ENCODE results near the gene FAP. TPM values are rescaled to one million over a fixed set of nuclear protein-coding genes. Genes with fewer than 3 reads are reported as not detected.

FAP gene
- total RNA-seq, 1 experiment from 2014 or later: not detected

DNA sequence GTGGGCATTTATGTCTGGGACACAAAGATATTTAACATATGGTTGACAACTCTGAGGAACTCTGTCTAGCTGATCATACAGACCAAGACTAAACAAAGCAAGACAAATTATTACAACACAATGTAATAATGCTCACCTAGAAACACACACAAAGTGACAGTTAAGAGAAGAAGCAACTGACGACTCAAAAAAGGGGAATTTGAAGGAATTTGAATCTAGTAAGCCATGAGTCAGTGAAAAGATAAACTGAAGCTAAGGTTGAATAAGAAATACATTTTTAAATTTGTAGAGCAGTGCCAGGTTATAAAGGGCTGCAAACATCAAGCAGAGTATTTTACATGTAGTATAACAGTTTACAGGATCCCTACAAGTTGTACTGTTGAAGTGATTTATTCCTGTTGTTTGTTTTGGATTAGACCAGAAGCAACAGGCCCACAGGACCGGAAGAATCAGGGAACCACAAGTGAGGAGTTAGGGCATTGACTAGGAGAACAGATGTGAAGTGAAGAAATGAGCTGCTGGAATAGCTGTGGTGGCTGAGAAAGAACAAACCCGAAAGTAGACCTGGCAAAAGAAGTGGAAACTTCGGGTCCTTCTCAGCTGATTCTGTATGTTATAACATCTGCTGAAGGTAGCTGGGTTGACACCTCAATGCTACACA, 39.6 kb upstream of the FAP start:
- Histone ChIP-seq H3K27me3 (ENCODE audit: low read length) (no peaks in the 10 kb centered on the region), H3K27ac (ENCODE audit: low read length) (no peak overlapping the region), H3K9me2 (replicated peaks; ENCODE audit: low read length) (no peaks in the 10 kb centered on the region), H3K4me1 (ENCODE audit: insufficient read depth, low read length) (peaks cover 6% of the 10 kb centered on the region; the same call in 1 of the 2 replicates), H3K36me3 (ENCODE audit: low read depth, low read length) (no peaks in the 10 kb centered on the region), H2AFZ (ENCODE audit: low read length) (no peak overlapping the region), H3F3A (ENCODE audit: low read length, unreplicated experiment) (no peaks in the 10 kb centered on the region), H3K9me3 (ENCODE audit: low read length) (no peaks in the 10 kb centered on the region), H3K9ac (ENCODE audit: low read length) (no peak overlapping the region), H4K20me1 (ENCODE audit: low read length) (no peaks in the 10 kb centered on the region), H3K4me2 (ENCODE audit: low read length) (no peak overlapping the region), H3K4me3 (ENCODE audit: low read length) (no peak overlapping the region), H3K79me2 (ENCODE audit: low read length) (no peaks in the 10 kb centered on the region)
- DNase-seq: no peak
- CTCF ChIA-PET: no interaction called here
- intact Hi-C loops (cut with micrococcal nuclease): no loop called here
- POLR2A ChIA-PET (ENCODE audit: unreplicated experiment): no interaction called here
- no TSS peak for BruUV-seq (replicated peaks)
- no peak for ATAC-seq
- no peak for TF ChIP-seq EZH2phosphoT487 (IDR thresholded peaks at IDR 0.05; ENCODE audit: borderline replicate concordance, low read length)
- no peak for TF ChIP-seq CTCF (conservative IDR thresholded peaks at IDR 0.05; ENCODE audit: low read depth, low read length)
- TF ChIP-seq EZH2 (IDR thresholded peaks at IDR 0.05; ENCODE audit: low read length, unreplicated experiment): no peak

- Histone ChIP-seq H3K4me2 (ENCODE audit: low read length) (no peak overlapping the region), H3K4me1 (ENCODE audit: insufficient read depth, low read length) (peaks cover 6% of the 10 kb centered on the region; the same call in 1 of the 2 replicates), H3K9me2 (replicated peaks; ENCODE audit: low read length) (no peaks in the 10 kb centered on the region), H2AFZ (ENCODE audit: low read length) (no peak overlapping the region), H3K9ac (ENCODE audit: low read length) (no peak overlapping the region), H3K9me3 (ENCODE audit: low read length) (no peaks in the 10 kb centered on the region), H3K27me3 (ENCODE audit: low read length) (no peaks in the 10 kb centered on the region), H3K36me3 (ENCODE audit: low read depth, low read length) (no peaks in the 10 kb centered on the region), H3K4me3 (ENCODE audit: low read length) (no peak overlapping the region), H4K20me1 (ENCODE audit: low read length) (no peaks in the 10 kb centered on the region), H3F3A (ENCODE audit: low read length, unreplicated experiment) (no peaks in the 10 kb centered on the region), H3K27ac (ENCODE audit: low read length) (no peak overlapping the region), H3K79me2 (ENCODE audit: low read length) (no peaks in the 10 kb centered on the region)
- ChIA-PET POLR2A (ENCODE audit: unreplicated experiment) (no interaction called here), CTCF (no interaction called here)
- DNase-seq: no peak
- ATAC-seq: no peak
- no TSS peak for BruUV-seq (replicated peaks)
- intact Hi-C loops (cut with micrococcal nuclease): no loop called here
- no peak for TF ChIP-seq EZH2phosphoT487 (IDR thresholded peaks at IDR 0.05; ENCODE audit: borderline replicate concordance, low read length)
- TF ChIP-seq EZH2 (IDR thresholded peaks at IDR 0.05; ENCODE audit: low read length, unreplicated experiment): no peak
- TF ChIP-seq CTCF (conservative IDR thresholded peaks at IDR 0.05; ENCODE audit: low read depth, low read length): peak; percentile 23; the same call in 1 of the 2 replicates
Measured at GRCh38 chr2:162280654-162281053, 37.4 kb upstream of the FAP start.

DNA sequence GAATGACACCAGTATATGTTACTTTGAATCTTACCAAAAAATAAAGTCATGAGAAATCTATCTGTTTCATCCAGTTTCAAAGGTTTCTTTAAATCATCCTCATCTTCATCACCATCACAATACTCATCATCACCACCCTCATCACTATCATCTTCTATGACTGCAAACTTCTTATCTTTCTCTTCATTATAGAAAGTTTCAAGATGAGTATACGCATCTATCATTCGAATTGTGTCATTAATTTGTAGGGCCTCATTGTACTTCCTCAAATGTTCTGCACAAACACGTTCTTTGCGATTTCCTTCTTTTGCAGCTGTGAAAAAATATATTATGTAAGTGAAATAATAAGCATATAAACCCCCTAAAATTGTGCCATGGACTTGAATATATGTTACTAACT, 34.1 kb upstream of the FAP start:
- Histone ChIP-seq H3K27ac (ENCODE audit: low read length) (no peak overlapping the region), H3K27me3 (ENCODE audit: low read length) (no peaks in the 10 kb centered on the region), H3K9me3 (ENCODE audit: low read length) (no peaks in the 10 kb centered on the region), H3K36me3 (ENCODE audit: low read depth, low read length) (no peaks in the 10 kb centered on the region), H3K79me2 (ENCODE audit: low read length) (no peaks in the 10 kb centered on the region), H3K9me2 (replicated peaks; ENCODE audit: low read length) (no peaks in the 10 kb centered on the region), H4K20me1 (ENCODE audit: low read length) (no peaks in the 10 kb centered on the region), H3K4me2 (ENCODE audit: low read length) (no peak overlapping the region), H3F3A (ENCODE audit: low read length, unreplicated experiment) (no peaks in the 10 kb centered on the region), H3K4me3 (ENCODE audit: low read length) (no peak overlapping the region), H2AFZ (ENCODE audit: low read length) (no peak overlapping the region), H3K9ac (ENCODE audit: low read length) (no peak overlapping the region), H3K4me1 (ENCODE audit: insufficient read depth, low read length) (no peaks in the 10 kb centered on the region)
- no TSS peak for BruUV-seq (replicated peaks)
- ATAC-seq: no peak
- DNase-seq: no peak
- CTCF ChIA-PET: no interaction called here
- intact Hi-C loops (cut with micrococcal nuclease): no loop called here
- POLR2A ChIA-PET (ENCODE audit: unreplicated experiment): no interaction called here
- TF ChIP-seq EZH2phosphoT487 (IDR thresholded peaks at IDR 0.05; ENCODE audit: borderline replicate concordance, low read length): no peak
- no peak for TF ChIP-seq EZH2 (IDR thresholded peaks at IDR 0.05; ENCODE audit: low read length, unreplicated experiment)
- TF ChIP-seq CTCF (conservative IDR thresholded peaks at IDR 0.05; ENCODE audit: low read depth, low read length): no peak
